Lower leg skin (tissue), 4 donors: ENCODE measurements around the gene SCRT2. TPM values are rescaled to one million over a fixed set of nuclear protein-coding genes. Genes with fewer than 3 reads are reported as not detected.

Source experiments
- DNase-seq, 2 donors: peaks; one replicate each; pipeline ENCODE4 v3.0.0-alpha.2; 2019; ENCODE audit warnings: low spot score in 2 of 2
- H3K4me3 ChIP-seq: fragments of 200-600 bp; sonication (generic); 2 replicates; pipeline ENCODE4 v1.5.1; 2017; ENCODE audit warnings: mild to moderate bottlenecking, low read depth; ENCODE audit not compliant: poor library complexity, severe bottlenecking
- POLR2A ChIP-seq, 2 donors: fragments of 450-650 bp; IDR thresholded peaks; one replicate each; pipeline ENCODE4 v1.6.1; 2016 to 2017; ENCODE audit warnings: antibody characterized with exemption in 2 of 2, mild to moderate bottlenecking in 1 of 2, moderate library complexity in 1 of 2
- WGBS, 2 donors: methylation state at CpG; one replicate each; pipeline ENCODE4 v1.1.5; 2018; 5-methylcytosine and 5-hydroxymethylcytosine counted together
- intact Hi-C: fragments of 100-400 bp; cut with DNase I; formaldehyde crosslinking; loops from one replicate; pipeline ENCODE4 v1.15.0; 2023; ENCODE audit warnings: low total_unique reads
- total RNA-seq, 4 donors: library from RNA; depleted of rRNA; stranded (reverse); fragments of >200 nt; gene quantifications; one replicate each; pipeline ENCODE4 v1.1.0, GENCODE V29; 2016
- TF ChIP-seq, protein P1 (sequence below), 3 donors: fragments of 450-650 bp; IDR thresholded peaks; one replicate each; pipeline ENCODE4 v1.5.1; 2016; ENCODE audit warnings: antibody characterized with exemption in 3 of 3, mild to moderate bottlenecking in 3 of 3, moderate library complexity in 2 of 3

Gene SCRT2
- total RNA-seq, 4 donors from 2014 or later = not detected

DNA sequence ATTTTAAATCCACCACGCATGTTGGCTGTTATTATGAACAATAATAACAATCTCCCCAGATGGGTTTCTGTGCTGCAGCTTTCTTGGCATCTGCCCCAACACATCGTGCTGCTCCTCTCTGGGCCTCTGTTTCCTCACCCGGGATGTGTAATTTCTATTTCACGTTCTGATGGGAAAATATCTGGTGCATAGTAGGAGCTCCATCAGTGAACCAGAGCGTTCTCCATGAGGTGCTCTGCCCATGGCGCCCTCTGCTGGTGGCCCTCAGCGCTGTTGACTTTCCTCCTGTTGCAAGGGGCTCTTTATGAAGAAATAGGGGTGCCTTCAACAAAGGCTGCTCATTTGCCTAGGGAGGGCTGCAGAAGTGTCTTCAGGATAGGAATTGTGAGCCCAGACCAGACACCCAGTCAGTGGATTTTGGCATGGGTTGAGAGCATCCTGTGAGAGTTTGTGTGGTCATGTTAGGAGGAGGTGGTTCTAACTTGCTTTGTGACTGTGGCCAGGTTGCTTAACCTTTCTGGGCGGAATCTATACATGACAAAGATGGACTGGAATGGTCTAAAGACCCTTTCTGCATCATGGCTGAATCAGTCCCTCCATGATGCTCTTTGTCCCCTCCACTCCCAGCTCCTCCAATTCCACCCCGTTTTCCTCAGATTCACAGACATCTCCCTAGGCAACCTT, 8.1 kb downstream of the SCRT2 start:
- intact Hi-C loops = no loop called here
- DNase-seq = no peak
- WGBS, 2 donors = 25 to 31% methylated on average over 9 of the region's 9 CpGs
- no peak for TF ChIP-seq POLR2A (IDR thresholded peaks at IDR 0.05)
- TF ChIP-seq, protein P1, sequence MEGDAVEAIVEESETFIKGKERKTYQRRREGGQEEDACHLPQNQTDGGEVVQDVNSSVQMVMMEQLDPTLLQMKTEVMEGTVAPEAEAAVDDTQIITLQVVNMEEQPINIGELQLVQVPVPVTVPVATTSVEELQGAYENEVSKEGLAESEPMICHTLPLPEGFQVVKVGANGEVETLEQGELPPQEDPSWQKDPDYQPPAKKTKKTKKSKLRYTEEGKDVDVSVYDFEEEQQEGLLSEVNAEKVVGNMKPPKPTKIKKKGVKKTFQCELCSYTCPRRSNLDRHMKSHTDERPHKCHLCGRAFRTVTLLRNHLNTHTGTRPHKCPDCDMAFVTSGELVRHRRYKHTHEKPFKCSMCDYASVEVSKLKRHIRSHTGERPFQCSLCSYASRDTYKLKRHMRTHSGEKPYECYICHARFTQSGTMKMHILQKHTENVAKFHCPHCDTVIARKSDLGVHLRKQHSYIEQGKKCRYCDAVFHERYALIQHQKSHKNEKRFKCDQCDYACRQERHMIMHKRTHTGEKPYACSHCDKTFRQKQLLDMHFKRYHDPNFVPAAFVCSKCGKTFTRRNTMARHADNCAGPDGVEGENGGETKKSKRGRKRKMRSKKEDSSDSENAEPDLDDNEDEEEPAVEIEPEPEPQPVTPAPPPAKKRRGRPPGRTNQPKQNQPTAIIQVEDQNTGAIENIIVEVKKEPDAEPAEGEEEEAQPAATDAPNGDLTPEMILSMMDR (IDR thresholded peaks at IDR 0.05) = no peak
- no peak overlapping the region for H3K4me3 ChIP-seq

DNA sequence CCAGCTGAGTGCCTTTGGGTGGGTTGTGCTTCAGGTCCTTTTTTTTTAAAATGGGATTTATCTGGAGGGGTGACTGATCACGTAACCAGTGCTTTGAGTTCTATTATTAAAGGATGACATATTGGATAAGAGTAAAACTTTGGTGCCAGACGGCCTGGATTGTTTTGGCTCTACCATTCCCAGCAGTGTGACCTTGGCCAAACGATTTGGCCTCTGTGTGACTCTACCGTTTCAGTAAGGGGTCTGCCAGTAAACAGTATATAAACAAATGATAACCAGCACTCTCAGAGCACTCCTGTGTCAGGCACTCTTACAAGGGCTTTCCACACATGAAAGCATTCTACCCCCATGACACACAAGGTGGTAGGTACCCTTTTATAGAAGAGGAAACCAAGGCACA, 8.7 kb downstream of the SCRT2 start:
- TF ChIP-seq POLR2A (IDR thresholded peaks at IDR 0.05) = no peak
- TF ChIP-seq, protein P1 (IDR thresholded peaks at IDR 0.05) = no peak
- no peak for DNase-seq
- intact Hi-C loops = no loop called here
- no peak overlapping the region for H3K4me3 ChIP-seq
- WGBS, 2 donors = 58 to 62% methylated on average over 4 of the region's 4 CpGs

DNA sequence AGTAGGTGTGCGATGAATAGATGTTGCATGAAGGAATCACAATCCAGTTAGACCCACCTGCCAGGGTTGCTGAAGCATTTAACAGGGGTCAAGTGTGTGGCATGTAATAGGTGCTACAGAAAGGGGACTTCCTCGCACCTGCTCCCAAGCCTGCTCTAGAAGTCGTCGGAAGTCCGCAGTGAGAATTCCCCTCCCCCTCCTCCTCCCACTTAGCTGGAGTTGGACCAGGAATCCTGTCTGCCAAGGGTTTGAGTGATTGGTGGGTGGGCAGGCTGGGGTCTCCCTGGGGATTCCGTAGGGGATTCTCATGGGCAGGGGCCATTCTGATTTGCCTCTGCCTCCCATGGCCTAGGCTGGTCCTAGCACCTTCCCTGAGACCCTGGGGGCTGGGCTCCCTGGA, 10.3 kb downstream of the SCRT2 start:
- intact Hi-C loops = no loop called here
- TF ChIP-seq, protein P1 (IDR thresholded peaks at IDR 0.05) = no peak
- no peak for TF ChIP-seq POLR2A (IDR thresholded peaks at IDR 0.05)
- no peak for DNase-seq
- no peak overlapping the region for H3K4me3 ChIP-seq
- WGBS, 2 donors = 24 to 34% methylated on average over 6 of the region's 6 CpGs

DNA sequence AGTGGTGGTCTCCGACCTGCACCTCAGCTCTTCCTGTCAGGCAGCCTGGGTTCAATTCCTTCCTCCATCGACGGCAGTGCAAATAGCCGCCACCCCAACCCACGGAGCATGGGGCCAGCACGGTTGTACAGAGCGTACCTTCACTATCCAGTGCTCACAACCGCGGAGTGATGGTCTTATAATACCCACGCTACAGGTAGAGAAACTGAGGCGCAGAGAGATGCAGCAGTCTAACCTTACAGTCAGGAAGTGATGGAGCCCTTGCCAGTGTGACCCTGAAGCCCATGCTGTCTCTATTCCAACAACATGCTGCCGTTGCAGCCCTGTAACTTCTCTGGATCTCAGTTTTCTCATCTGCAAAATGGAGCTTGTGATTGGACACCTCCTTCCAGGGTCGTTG, 11.0 kb downstream of the SCRT2 start:
- no peak for DNase-seq
- no peak for TF ChIP-seq POLR2A (IDR thresholded peaks at IDR 0.05)
- TF ChIP-seq, protein P1 (IDR thresholded peaks at IDR 0.05) = no peak
- intact Hi-C loops = no loop called here
- WGBS, 2 donors = 43 to 55% methylated on average over 13 of the region's 13 CpGs
- no peak overlapping the region for H3K4me3 ChIP-seq

DNA sequence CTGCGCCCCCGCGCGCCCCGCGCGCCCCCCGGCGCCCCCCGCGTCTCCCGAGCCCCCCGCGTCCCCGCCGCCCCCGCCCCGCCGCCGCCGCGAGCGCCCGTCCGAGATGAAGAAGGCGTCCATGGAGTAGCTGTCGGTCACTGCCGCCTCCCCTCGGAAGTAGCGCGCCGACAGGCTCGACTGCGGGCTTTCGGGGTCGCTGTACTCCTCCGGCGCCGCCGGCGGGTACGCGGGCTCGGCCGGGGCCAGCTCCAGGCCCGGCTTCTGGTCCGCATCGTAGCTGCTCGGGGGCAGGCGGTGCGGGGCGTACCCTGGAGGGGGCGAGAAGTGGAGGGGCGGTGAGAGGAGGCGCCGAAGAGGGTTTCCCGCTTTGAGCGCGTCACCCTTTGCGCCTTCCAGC, 11.5 kb downstream of the SCRT2 start:
- TF ChIP-seq, protein P1 (IDR thresholded peaks at IDR 0.05) = no peak
- no peak for TF ChIP-seq POLR2A (IDR thresholded peaks at IDR 0.05)
- no peak overlapping the region for H3K4me3 ChIP-seq
- intact Hi-C loops = no loop called here
- 11 to 26% methylated on average over 8 of the region's 60 CpGs for WGBS, 2 donors
- DNase-seq = no peak
